GM03348 (cell line): ENCODE measurements around the gene PRELID2.
"Not testable (repeated sequence)": the region's sequence is repeated elsewhere in the genome, so short reads cannot be mapped to it uniquely, and the experiment has no call there.

Experiments
- DNase-seq: peaks from one replicate; pipeline ENCODE4 v3.0.0; 2012; ENCODE audit warnings: low spot score

Gene PRELID2

GRCh38 chr5:145834917-145835847 is at the start of gene PRELID2:
PRELID2 (minus strand) TSS chr5:145835342; CDS start chr5:145835251, 91 bp downstream.
- DNase-seq = peak; percentile 90

DNA sequence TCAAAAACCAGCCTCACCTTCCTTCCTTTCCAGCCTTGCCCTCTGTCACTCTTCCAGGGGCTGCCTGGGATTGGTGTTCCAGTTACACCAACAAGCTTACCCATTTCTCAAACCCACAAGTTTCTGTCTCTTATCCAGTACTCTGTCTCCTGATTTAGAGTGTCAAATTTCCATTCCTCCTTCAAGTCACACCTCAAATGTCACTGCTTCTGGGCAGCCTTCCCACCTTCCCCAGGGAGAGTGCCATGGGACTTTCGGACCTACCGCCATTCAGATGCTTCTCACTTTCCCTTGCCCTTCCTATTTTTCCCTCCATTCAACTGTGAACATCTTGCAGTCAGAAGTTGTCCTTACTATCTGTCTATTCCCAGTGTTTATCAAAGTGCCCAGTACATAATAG is 39.6 kb upstream of the PRELID2 start:
- DNase-seq = no peak

GRCh38 chr5:145872914-145873313 is 37.8 kb upstream of the PRELID2 start, which contains the start of gene GRXCR2:
GRXCR2 (minus strand) TSS chr5:145873014; CDS start chr5:145872968, 46 bp downstream.
- DNase-seq = no peak

- no peak for DNase-seq
Measured at GRCh38 chr5:145872486-145872885, 37.3 kb upstream of the PRELID2 start.

- DNase-seq = no peak
Measured at GRCh38 chr5:145869753-145870152, 34.6 kb upstream of the PRELID2 start.

DNA sequence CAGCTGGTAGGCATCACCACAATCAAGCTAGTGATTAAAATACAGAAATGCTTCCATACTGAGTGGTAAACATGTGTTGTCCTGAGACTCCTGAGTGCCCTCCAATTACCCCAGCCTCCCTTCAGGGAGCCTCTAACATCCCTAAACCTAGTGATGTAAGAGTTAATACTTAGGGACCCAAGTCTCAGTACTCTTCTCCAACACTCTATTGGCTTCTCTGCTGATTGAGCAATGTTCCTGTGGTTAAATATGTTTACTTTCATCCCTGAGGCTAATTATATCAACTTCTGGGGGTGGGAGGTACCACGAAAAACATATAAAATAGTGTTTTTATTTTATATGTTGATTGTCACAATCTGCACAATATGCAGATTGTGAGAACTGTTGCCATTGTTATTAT is 32.7 kb upstream of the PRELID2 start:
- DNase-seq = no peak

GRCh38 chr5:145864432-145864831 is 29.3 kb upstream of the PRELID2 start:
- DNase-seq = not testable (repeated sequence)

GRCh38 chr5:145863003-145863402 is 27.9 kb upstream of the PRELID2 start:
- no peak for DNase-seq

GRCh38 chr5:145859897-145860296 is 24.8 kb upstream of the PRELID2 start:
- DNase-seq = no peak

GRCh38 chr5:145859453-145859852 is 24.3 kb upstream of the PRELID2 start:
- no peak for DNase-seq

GRCh38 chr5:145858959-145859358 is 23.8 kb upstream of the PRELID2 start:
- peak; percentile 16 for DNase-seq

GRCh38 chr5:145856285-145856818 is 21.2 kb upstream of the PRELID2 start:
- DNase-seq = peak; percentile 63

DNA sequence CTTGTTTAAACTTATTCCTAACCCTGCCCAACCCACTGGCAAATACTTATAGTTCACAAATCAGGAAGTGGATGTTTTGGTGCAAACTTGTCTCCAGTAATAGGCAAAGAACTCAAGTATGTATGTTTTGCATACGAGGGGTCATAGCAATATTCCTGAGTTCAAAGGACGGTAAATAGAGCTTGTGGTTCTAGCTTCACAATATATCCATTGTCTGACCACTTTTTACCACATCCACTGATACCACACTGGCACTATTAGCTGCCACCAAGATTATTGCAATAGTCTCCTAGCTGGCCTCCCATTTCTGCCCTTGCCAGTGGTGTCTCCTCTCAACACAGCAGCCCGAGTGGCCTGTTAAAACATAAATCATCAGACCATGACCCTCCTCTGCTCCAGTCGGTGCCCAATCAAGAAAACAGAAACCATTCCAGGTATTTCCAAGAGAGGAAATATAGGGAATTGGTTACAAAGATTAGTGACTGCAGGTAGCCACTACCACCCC is 20.7 kb upstream of the PRELID2 start:
- no peak for DNase-seq

GRCh38 chr5:145854651-145855258 is 19.6 kb upstream of the PRELID2 start:
- DNase-seq = peak; percentile 71

- DNase-seq = no peak
Measured at GRCh38 chr5:145853781-145854376, 18.7 kb upstream of the PRELID2 start.

GRCh38 chr5:145852990-145853389 is 17.8 kb upstream of the PRELID2 start:
- DNase-seq = no peak

- no peak for DNase-seq
Measured at GRCh38 chr5:145848854-145849253, 13.7 kb upstream of the PRELID2 start.

DNA sequence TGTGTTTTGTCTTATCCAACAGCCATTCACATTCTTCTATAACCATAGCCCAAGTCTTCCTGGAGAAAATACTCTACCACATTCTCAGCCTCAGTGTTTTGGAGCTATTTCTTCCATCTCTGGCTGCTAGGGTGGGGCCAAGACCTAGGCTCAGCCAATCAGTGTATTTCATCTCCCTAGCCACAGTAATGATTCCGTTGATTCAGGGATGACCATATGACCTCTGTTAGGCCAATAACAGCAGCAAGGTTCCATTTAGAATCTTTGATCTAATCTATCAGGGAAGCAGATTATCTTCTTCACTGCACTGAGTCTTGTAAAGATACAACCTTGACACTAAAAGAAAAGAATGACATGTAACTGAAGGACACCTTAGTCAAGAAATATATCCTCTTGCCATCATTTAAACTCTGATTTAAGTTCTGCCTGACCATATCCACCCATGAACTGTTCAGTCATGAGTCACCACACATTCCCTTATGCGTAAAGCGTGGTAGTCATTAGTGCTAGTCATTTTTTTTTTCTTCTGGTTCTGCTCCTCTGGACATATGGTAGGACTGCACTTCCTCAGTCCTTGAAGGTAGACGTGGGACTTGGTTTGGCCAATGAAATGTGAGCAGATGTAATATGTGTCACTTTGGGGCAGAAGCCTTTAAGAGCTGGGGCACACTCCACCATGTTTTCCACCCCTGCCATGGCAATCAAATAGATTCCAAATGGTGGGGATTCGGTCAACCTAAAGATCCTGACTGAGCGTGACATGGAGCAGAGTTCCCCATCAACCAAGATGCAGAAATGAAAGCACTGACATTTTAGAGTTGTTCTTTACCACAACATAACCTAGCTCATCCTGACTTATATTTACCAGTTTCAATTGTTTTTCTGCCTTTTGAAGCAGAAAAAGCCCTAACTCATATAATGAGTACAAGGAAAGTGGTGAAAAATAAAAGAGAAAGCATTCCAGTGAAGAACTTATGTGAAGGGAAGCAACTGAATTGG is 12.7 kb upstream of the PRELID2 start:
- DNase-seq = peak; percentile 64

DNA sequence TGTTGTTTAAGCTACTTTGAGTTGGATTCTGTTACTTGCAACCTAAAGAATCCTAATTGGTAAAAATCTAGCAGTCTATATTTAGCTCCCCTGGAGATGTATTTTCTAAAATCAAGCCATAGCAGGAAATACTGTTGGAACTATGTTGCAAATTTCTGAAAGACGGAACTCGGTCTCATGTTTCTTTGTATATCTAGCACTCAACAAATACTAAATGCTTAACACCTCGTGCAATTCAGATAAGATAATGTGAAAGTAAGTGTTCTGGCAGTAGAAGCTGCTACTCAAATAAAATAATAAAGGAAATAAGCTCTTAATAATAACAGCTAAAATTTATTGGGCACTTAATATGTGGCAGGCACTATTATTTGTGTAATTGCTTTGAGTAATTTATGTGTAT is 10.9 kb upstream of the PRELID2 start:
- no peak for DNase-seq

GRCh38 chr5:145841299-145841698 is 6.2 kb upstream of the PRELID2 start:
- DNase-seq = no peak
